ENCODE results near the gene RPS24. TPM values are rescaled to one million over a fixed set of nuclear protein-coding genes. Genes with fewer than 3 reads are reported as not detected.

Gene RPS24
- total RNA-seq, 1 donor from 2014 or later = 1,414 TPM

DNA sequence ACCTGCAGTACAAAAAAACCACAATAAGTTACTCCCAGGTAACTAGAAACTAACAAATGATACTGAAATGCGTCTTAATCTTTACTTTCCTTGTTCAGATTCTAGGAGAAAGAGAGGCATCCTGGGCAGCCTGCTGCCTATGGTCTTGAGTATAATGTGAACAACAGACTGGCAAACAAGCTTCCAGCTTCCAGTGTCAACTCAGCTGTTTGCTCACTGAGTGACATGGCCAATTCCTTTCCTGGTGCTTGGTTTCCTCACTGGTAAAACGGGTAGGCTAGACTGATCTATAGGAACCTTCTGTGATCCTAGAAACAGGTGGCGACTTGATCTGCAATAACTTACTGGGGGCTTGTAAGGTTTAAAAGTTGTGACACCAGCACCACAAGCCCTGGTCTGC lies 14.4 kb upstream of the RPS24 start:
- Mint-ChIP-seq H3K4me1 (no peaks in the 10 kb centered on the region), H3K36me3 (peaks cover 44% of the 10 kb centered on the region), H3K4me3 (no peak overlapping the region), H3K9me3 (no peaks in the 10 kb centered on the region), H3K27me3 (ENCODE audit: low read depth) (no peaks in the 10 kb centered on the region), H3K27ac (no peak overlapping the region)
- DNase-seq (ENCODE audit: low spot score in 2 of 2, unreplicated experiment in 2 of 2) = no peak
- TF ChIP-seq, protein P1, sequence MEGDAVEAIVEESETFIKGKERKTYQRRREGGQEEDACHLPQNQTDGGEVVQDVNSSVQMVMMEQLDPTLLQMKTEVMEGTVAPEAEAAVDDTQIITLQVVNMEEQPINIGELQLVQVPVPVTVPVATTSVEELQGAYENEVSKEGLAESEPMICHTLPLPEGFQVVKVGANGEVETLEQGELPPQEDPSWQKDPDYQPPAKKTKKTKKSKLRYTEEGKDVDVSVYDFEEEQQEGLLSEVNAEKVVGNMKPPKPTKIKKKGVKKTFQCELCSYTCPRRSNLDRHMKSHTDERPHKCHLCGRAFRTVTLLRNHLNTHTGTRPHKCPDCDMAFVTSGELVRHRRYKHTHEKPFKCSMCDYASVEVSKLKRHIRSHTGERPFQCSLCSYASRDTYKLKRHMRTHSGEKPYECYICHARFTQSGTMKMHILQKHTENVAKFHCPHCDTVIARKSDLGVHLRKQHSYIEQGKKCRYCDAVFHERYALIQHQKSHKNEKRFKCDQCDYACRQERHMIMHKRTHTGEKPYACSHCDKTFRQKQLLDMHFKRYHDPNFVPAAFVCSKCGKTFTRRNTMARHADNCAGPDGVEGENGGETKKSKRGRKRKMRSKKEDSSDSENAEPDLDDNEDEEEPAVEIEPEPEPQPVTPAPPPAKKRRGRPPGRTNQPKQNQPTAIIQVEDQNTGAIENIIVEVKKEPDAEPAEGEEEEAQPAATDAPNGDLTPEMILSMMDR (IDR thresholded peaks at IDR 0.05; ENCODE audit: unreplicated experiment) = no peak

DNA sequence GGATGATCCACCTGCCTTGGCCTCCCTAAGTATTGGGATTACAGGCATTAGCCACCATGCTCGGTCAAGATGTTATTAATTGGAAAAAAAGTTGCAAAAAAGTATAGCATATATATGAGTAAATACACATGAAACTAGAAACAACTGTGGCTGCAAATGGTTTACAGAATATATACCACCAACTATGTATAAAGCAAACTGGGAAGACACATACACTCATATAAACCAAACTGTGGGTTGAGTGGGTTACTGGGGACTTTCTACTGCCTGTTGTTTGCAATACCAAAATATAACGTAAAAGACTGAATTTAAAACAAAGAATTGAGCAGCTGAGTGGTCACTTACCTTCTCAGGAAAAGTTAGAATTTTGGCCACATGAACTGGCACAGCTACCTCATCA lies 12.5 kb upstream of the RPS24 start:
- Mint-ChIP-seq H3K27me3 (ENCODE audit: low read depth) (no peaks in the 10 kb centered on the region), H3K4me3 (no peak overlapping the region), H3K4me1 (no peaks in the 10 kb centered on the region), H3K27ac (no peak overlapping the region), H3K9me3 (peaks cover 6% of the 10 kb centered on the region), H3K36me3 (peaks cover 57% of the 10 kb centered on the region)
- TF ChIP-seq, protein P1 (IDR thresholded peaks at IDR 0.05; ENCODE audit: unreplicated experiment) = no peak
- DNase-seq (ENCODE audit: low spot score in 2 of 2, unreplicated experiment in 2 of 2) = no peak

DNA sequence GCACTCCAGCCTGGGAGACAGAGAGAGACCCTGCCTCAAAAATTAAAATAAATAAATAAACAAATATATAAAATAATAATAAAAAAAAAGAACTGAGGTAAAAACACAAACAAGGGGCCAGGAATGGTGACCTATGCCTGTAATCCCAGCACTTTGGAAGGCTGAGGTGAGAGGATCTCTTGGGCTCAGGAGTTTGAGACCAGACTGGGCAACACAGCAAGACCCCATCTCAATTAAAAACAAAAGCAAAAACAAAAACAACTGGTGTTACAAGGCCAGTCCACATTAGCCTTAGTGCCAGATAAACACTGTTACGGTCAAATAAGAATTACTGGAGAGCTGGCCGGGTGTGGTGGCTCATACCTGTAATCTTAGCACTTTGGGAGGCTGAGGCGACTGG lies 9.9 kb upstream of the RPS24 start:
- Mint-ChIP-seq H3K4me1 (peaks cover 10% of the 10 kb centered on the region), H3K4me3 (no peak overlapping the region), H3K36me3 (peaks cover 50% of the 10 kb centered on the region), H3K27ac (no peak overlapping the region), H3K9me3 (peaks cover 6% of the 10 kb centered on the region), H3K27me3 (ENCODE audit: low read depth) (no peaks in the 10 kb centered on the region)
- TF ChIP-seq, protein P1 (IDR thresholded peaks at IDR 0.05; ENCODE audit: unreplicated experiment) = no peak
- no peak for DNase-seq (ENCODE audit: low spot score in 2 of 2, unreplicated experiment in 2 of 2)

DNA sequence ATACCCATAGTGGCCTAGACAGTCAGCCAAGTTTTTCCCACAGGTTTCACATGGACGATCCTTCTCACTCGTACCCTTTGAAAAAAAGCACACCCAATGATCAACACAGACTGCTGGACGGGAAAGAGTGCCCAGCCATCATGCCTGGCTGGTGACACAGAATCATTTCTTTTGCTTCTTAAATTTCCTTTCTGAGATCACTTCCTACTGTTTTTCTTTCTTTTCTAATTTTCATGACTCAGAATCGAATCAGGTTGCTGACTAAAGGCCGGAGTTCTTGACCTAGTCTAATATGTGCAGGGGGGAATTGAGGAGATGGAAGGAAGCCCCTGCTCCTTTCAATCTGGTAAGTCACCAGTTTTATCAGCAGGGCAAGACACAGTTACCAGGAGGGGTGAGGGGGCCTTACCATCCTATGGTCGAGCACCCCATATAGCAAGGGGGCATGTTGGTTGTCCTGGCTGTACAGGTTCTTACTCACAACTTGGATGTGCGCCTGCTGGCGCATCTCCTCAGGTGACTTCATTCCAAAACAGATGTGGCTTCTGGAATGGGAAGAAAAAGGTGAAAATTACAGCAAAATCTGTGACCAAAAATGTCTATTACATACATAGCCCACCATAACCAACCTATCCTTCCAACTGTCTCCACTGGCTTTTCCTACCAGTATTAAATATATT lies 7.8 kb upstream of the RPS24 start:
- H3K4me3 Mint-ChIP-seq = no peak overlapping the region
- no peak for DNase-seq (ENCODE audit: low spot score in 2 of 2, unreplicated experiment in 2 of 2)

DNA sequence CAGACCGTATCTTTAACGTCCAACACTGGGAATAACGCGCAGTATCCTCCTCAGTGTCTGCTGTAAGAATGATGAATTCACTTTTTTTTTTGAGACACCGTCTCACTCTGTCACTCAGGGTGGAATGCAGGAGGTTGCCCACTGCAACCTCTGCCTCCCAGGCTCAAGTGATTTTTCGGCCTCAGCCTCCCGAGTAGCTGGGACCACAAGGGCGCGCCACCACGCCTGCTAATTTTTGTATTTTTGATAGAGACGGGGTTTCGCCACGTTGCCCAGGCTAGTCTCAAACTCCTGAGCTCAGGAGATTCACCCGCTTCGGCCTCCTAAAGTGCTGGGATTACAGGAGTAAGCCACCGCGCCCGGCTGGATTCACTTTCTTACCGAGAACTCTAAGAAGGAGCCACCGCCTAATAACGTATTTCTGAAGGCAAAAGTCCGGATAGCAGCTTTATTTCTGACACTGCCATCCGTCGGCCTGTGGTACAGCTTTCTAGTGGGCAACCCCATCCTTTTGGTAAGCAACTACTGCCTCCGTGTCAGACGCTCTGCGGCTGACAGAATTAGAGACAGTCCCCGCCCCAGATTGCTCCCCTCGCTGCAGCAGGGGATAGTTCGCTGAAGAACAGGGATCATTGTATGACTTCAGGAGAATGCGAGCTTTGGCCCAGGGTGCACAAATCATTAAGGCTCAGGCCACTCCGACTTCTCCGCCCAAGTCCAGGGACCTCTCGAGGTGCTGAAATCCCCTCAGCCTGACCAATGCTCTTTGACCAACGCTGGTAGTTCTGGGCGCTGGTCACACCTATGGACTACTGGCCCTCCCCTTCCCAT lies 5.0 kb upstream of the RPS24 start:
- Mint-ChIP-seq H3K4me3 (peak overlapping the region; percentile 95), H3K9me3 (peaks cover 6% of the 10 kb centered on the region), H3K36me3 (peaks cover 27% of the 10 kb centered on the region), H3K27ac (peak overlapping the region; percentile 92), H3K27me3 (ENCODE audit: low read depth) (no peaks in the 10 kb centered on the region), H3K4me1 (peaks cover 21% of the 10 kb centered on the region)
- DNase-seq (ENCODE audit: low spot score in 2 of 2, unreplicated experiment in 2 of 2) = no peak
- TF ChIP-seq, protein P1 (IDR thresholded peaks at IDR 0.05; ENCODE audit: unreplicated experiment) = no peak

More for the DNA sequence above, 7.8 kb upstream of the RPS24 start:
- Mint-ChIP-seq H3K27me3 (ENCODE audit: low read depth) (no peaks in the 10 kb centered on the region), H3K9me3 (peaks cover 6% of the 10 kb centered on the region), H3K36me3 (peaks cover 42% of the 10 kb centered on the region), H3K27ac (no peak overlapping the region), H3K4me1 (peaks cover 21% of the 10 kb centered on the region)
- TF ChIP-seq, protein P1 (IDR thresholded peaks at IDR 0.05; ENCODE audit: unreplicated experiment) = no peak
